Stomach (tissue), 4 donors: ENCODE data around the gene MOGAT1.

Experiments used
- CTCF ChIP-seq, 7 experiments: fragments of 450-650 bp in 4 of 7; fragments of 200-600 bp in 3 of 7; sonication (generic) in 3 of 7; IDR thresholded peaks; one replicate each; pipeline ENCODE4 v1.5.1; 2016 to 2019; ENCODE audit warnings: antibody characterized with exemption in 7 of 7, control low read depth in 2 of 7, mild to moderate bottlenecking in 1 of 7
- EP300 ChIP-seq: sonication (generic); formaldehyde crosslinking; IDR thresholded peaks from one replicate; pipeline ENCODE4 v1.6.1; 2017; ENCODE audit warnings: antibody characterized with exemption
- POLR2A ChIP-seq, 4 donors: fragments of 450-650 bp; IDR thresholded peaks; one replicate each; pipeline ENCODE4 v1.6.1; 2016; ENCODE audit warnings: antibody characterized with exemption in 4 of 4, control low read depth in 2 of 4, mild to moderate bottlenecking in 1 of 4, moderate library complexity in 1 of 4
- POLR2AphosphoS5 ChIP-seq, 3 donors: sonication (generic); formaldehyde crosslinking; IDR thresholded peaks; one replicate each; pipeline ENCODE4 v1.6.1; 2016; ENCODE audit warnings: antibody characterized with exemption in 3 of 3

GRCh38 chr2:222728621-222729020 lies 57.2 kb downstream of the MOGAT1 start:
- TF ChIP-seq CTCF (IDR thresholded peaks at IDR 0.05) (no peak), POLR2A (IDR thresholded peaks at IDR 0.05) (no peak), EP300 (no peak), POLR2AphosphoS5 (IDR thresholded peaks at IDR 0.05) (no peak)
